Esophagus squamous epithelium (tissue), 5 donors: ENCODE data around the gene SPATA13. TPM values are rescaled to one million over a fixed set of nuclear protein-coding genes. Genes with fewer than 3 reads are reported as not detected.

Source experiments
- DNase-seq: peaks from one replicate; lab custom pipeline; 2025; lab: John Stamatoyannopoulos, UW
- H3K27ac ChIP-seq, 4 donors: fragments of 200-600 bp; sonication (generic); one replicate each; pipeline ENCODE4 v1.5.1; 2016 to 2019; ENCODE audit warnings: mild to moderate bottlenecking in 1 of 4
- H3K27me3 ChIP-seq, 4 donors: fragments of 200-600 bp; sonication (generic); 1 replicate in 3 of 4; 2 replicates in 1 of 4; pipeline versions ENCODE4 v1.5.1 to v1.6.0; 2017 to 2021; ENCODE audit warnings: antibody characterized with exemption in 1 of 4
- H3K36me3 ChIP-seq, 3 donors: fragments of 200-600 bp; sonication (generic); one replicate each; pipeline ENCODE4 v1.5.1; 2016 to 2019
- H3K4me1 ChIP-seq, 3 donors: fragments of 200-600 bp; sonication (generic); one replicate each; pipeline ENCODE4 v1.5.1; 2017 to 2019
- H3K4me3 ChIP-seq, 4 donors: fragments of 200-600 bp; sonication (generic); 1 replicate in 3 of 4; 2 replicates in 1 of 4; pipeline ENCODE4 v1.5.1; 2016 to 2019; ENCODE audit warnings: mild to moderate bottlenecking in 2 of 4, moderate library complexity in 1 of 4
- H3K9me3 ChIP-seq, 3 donors: fragments of 200-600 bp; sonication (generic); one replicate each; pipeline ENCODE4 v1.5.1; 2016 to 2019
- CTCF ChIP-seq, 6 experiments: fragments of 450-650 bp in 4 of 6; fragments of 200-600 bp in 2 of 6; sonication (generic) in 2 of 6; IDR thresholded peaks; one replicate each; pipeline ENCODE4 v1.5.1; 2016 to 2019; ENCODE audit warnings: antibody characterized with exemption in 6 of 6, mild to moderate bottlenecking in 4 of 6, moderate library complexity in 4 of 6
- POLR2A ChIP-seq, 4 donors: fragments of 450-650 bp; IDR thresholded peaks; one replicate each; pipeline ENCODE4 v1.6.1; 2017; ENCODE audit warnings: antibody characterized with exemption in 4 of 4, mild to moderate bottlenecking in 4 of 4, moderate library complexity in 3 of 4
- WGBS, 2 donors: methylation state at CpG; one replicate each; pipeline ENCODE4 v1.1.5; 2018; 5-methylcytosine and 5-hydroxymethylcytosine counted together
- intact Hi-C: fragments of 100-400 bp; cut with DNase I; formaldehyde crosslinking; loops from one replicate; pipeline ENCODE4 v1.15.0; 2022
- total RNA-seq, 4 donors: library from RNA; depleted of rRNA; stranded (reverse); fragments of >200 nt; gene quantifications; one replicate each; pipeline ENCODE4 v1.1.0, GENCODE V29; 2016
- donor health status: DM: yes; HTN: yes; CAD: no.

SPATA13 gene
- total RNA-seq, 4 donors from 2014 or later = 5.0 to 16.6 (median 9.7) TPM

- intact Hi-C loops = no loop called here
- peaks cover 11 to 50% (median 35%) of the 10 kb centered on the region in 3 donors for H3K4me1 ChIP-seq
Measured at GRCh38 chr13:24269821-24270220, 109.3 kb downstream of the SPATA13 start.

GRCh38 chr13:24270639-24271141 lies 110.2 kb downstream of the SPATA13 start:
- Histone ChIP-seq H3K36me3 (no peaks in the 10 kb centered on the region), H3K27me3 (no peaks in the 10 kb centered on the region), H3K9me3 (no peaks in the 10 kb centered on the region), H3K4me1 (peaks cover 11 to 57% (median 35%) of the 10 kb centered on the region in 3 donors), H3K4me3 (peak overlapping the region in 3 of 4 donors; percentile 20 to 64 (median 46)), H3K27ac (peak overlapping the region; percentile 78 to 93 (median 87))
- peak in 4 of 6 experiments; percentile 33 to 85 (median 35) for TF ChIP-seq CTCF (IDR thresholded peaks at IDR 0.05)
- peak in 2 of 4 donors; percentile 28 to 48 for TF ChIP-seq POLR2A (IDR thresholded peaks at IDR 0.05)
- WGBS, 2 donors = 15 to 37% methylated on average over 3 to 7 of the region's 10 CpGs
- intact Hi-C loops = no loop called here
- peak; percentile 9 for DNase-seq

More at GRCh38 chr13:24269821-24270220, 109.3 kb downstream of the SPATA13 start:
- Histone ChIP-seq H3K27ac (peak overlapping the region in 2 of 4 donors; percentile 84 to 90), H3K27me3 (no peaks in the 10 kb centered on the region), H3K9me3 (no peaks in the 10 kb centered on the region), H3K36me3 (no peaks in the 10 kb centered on the region), H3K4me3 (no peak overlapping the region)
- DNase-seq = no peak
- TF ChIP-seq CTCF (IDR thresholded peaks at IDR 0.05) = no peak
- TF ChIP-seq POLR2A (IDR thresholded peaks at IDR 0.05) = no peak
- 72 to 89% methylated on average over 4 of the region's 4 CpGs for whole genome bisulfite sequencing, 2 donors

GRCh38 chr13:24271231-24271600 lies 110.7 kb downstream of the SPATA13 start:
- peaks cover 11 to 57% (median 35%) of the 10 kb centered on the region in 3 donors for H3K4me1 ChIP-seq
- DNase-seq = no peak
- H3K27ac ChIP-seq = peak overlapping the region; percentile 78 to 93 (median 87)

GRCh38 chr13:24271601-24272451 lies 111.3 kb downstream of the SPATA13 start:
- no peaks in the 10 kb centered on the region for H3K27me3 ChIP-seq
- H3K4me3 ChIP-seq = peak overlapping the region; percentile 25 to 64 (median 46)
- no peak for DNase-seq
- TF ChIP-seq POLR2A (IDR thresholded peaks at IDR 0.05) (peak in 1 of 4 donors; percentile 50), CTCF (IDR thresholded peaks at IDR 0.05) (no peak)
- 1 to 10% methylated on average over 11 to 17 of the region's 25 CpGs for WGBS, 2 donors
- intact Hi-C loops = no loop called here
- H3K4me1 ChIP-seq = peaks cover 11 to 57% (median 34%) of the 10 kb centered on the region in 3 donors
- no peaks in the 10 kb centered on the region for H3K9me3 ChIP-seq
- peak overlapping the region; percentile 78 to 93 (median 87) for H3K27ac ChIP-seq
- no peaks in the 10 kb centered on the region for H3K36me3 ChIP-seq

More at GRCh38 chr13:24271231-24271600, 110.7 kb downstream of the SPATA13 start:
- 35 to 67% methylated on average over 1 of the region's 1 CpG for WGBS, 2 donors
- TF ChIP-seq CTCF (IDR thresholded peaks at IDR 0.05) (no peak), POLR2A (IDR thresholded peaks at IDR 0.05) (no peak)
- no peaks in the 10 kb centered on the region for H3K36me3 ChIP-seq
- H3K9me3 ChIP-seq = no peaks in the 10 kb centered on the region
- intact Hi-C loops = no loop called here
- no peaks in the 10 kb centered on the region for H3K27me3 ChIP-seq
- peak overlapping the region in 3 of 4 donors; percentile 46 to 64 (median 46) for H3K4me3 ChIP-seq
